ENCODE data around the gene FBL. TPM values are rescaled to one million over a fixed set of nuclear protein-coding genes. Genes with fewer than 3 reads are reported as not detected.

Gene FBL
- total and polyA plus RNA-seq, 4 donors = 23.3 to 96.2 (median 57.7) TPM

GRCh38 chr19:39825093-39825463 lies 21.1 kb downstream of the FBL start:
- peaks cover 0 to 31% (median 4%) of the 10 kb centered on the region in 4 donors for H3K36me3 ChIP-seq (ENCODE audit: control insufficient read depth in 4 of 4, insufficient read depth in 3 of 4, low read depth in 1 of 4, low read length in 3 of 4)
- H3K27me3 ChIP-seq (ENCODE audit: control insufficient read depth in 4 of 4, insufficient read depth in 4 of 4, low read length in 3 of 4) = no peaks in the 10 kb centered on the region
- peak overlapping the region in 1 of 2 donors; percentile 22 for H3K27ac ChIP-seq (ENCODE audit: low read depth in 1 of 2, low read length in 2 of 2)
- H3K9me3 ChIP-seq (ENCODE audit: control insufficient read depth in 4 of 4, low read length in 3 of 4) = no peaks in the 10 kb centered on the region
- H3K4me1 ChIP-seq (ENCODE audit: control insufficient read depth in 4 of 4, insufficient read depth in 4 of 4, low read length in 3 of 4) = peaks cover 2 to 20% (median 15%) of the 10 kb centered on the region in 4 donors
- DNase-seq (ENCODE audit: low spot score) = no peak
- H3K4me3 ChIP-seq (ENCODE audit: low read depth in 1 of 3, low read length in 3 of 3) = peak overlapping the region in 1 of 3 donors; percentile 4
- TF ChIP-seq RXRA (IDR thresholded peaks at IDR 0.05) (no peak), REST (IDR thresholded peaks at IDR 0.05) (no peak), GABPA (IDR thresholded peaks at IDR 0.05 in 1 of 2, conservative IDR thresholded peaks at IDR 0.05 in 1 of 2) (no peak), HNF4G (IDR thresholded peaks at IDR 0.05) (no peak), SP1 (IDR thresholded peaks at IDR 0.05) (no peak), NR2F2 (IDR thresholded peaks at IDR 0.05) (no peak), CTCF (IDR thresholded peaks at IDR 0.05; ENCODE audit: low read depth, low read length, missing input control) (no peak), MAX (IDR thresholded peaks at IDR 0.05) (no peak), YY1 (IDR thresholded peaks at IDR 0.05) (no peak), ATF3 (IDR thresholded peaks at IDR 0.05) (no peak), FOXA1 (IDR thresholded peaks at IDR 0.05) (no peak), JUND (IDR thresholded peaks at IDR 0.05) (no peak)
- TF ChIP-seq, protein P1, sequence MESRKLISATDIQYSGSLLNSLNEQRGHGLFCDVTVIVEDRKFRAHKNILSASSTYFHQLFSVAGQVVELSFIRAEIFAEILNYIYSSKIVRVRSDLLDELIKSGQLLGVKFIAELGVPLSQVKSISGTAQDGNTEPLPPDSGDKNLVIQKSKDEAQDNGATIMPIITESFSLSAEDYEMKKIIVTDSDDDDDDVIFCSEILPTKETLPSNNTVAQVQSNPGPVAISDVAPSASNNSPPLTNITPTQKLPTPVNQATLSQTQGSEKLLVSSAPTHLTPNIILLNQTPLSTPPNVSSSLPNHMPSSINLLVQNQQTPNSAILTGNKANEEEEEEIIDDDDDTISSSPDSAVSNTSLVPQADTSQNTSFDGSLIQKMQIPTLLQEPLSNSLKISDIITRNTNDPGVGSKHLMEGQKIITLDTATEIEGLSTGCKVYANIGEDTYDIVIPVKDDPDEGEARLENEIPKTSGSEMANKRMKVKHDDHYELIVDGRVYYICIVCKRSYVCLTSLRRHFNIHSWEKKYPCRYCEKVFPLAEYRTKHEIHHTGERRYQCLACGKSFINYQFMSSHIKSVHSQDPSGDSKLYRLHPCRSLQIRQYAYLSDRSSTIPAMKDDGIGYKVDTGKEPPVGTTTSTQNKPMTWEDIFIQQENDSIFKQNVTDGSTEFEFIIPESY (IDR thresholded peaks at IDR 0.05) = no peak
- H3K9ac ChIP-seq (ENCODE audit: low read depth in 1 of 2, low read length in 2 of 2) = no peak overlapping the region
- WGBS = 66% methylated on average over 11 of the region's 11 CpGs

All from liver (tissue), 9 donors.